Measurements from ENCODE around the gene TTLL4.

The TTLL4 gene

GRCh38 chr2:218713922-218714321, 3.3 kb downstream of the TTLL4 start:
- DNase-seq (ENCODE audit: low read depth in 2 of 2) = no peak

- DNase-seq (ENCODE audit: low read depth in 2 of 2) = no peak
Observed at GRCh38 chr2:218716070-218716469, 5.4 kb downstream of the TTLL4 start.

GRCh38 chr2:218717262-218717661, 6.6 kb downstream of the TTLL4 start:
- DNase-seq (ENCODE audit: low read depth in 2 of 2) = no peak

GRCh38 chr2:218718058-218718457, 7.4 kb downstream of the TTLL4 start:
- DNase-seq (ENCODE audit: low read depth in 2 of 2) = no peak

- no peak for DNase-seq (ENCODE audit: low read depth in 2 of 2)
Observed at GRCh38 chr2:218719457-218719856, 8.8 kb downstream of the TTLL4 start.

GRCh38 chr2:218720048-218721041, 9.7 kb downstream of the TTLL4 start:
- DNase-seq (ENCODE audit: low read depth in 2 of 2) = no peak

GRCh38 chr2:218721488-218721887, 10.9 kb downstream of the TTLL4 start:
- DNase-seq (ENCODE audit: low read depth in 2 of 2) = no peak

GRCh38 chr2:218721934-218722333, 11.3 kb downstream of the TTLL4 start:
- DNase-seq (ENCODE audit: low read depth in 2 of 2) = no peak

GRCh38 chr2:218722419-218722818, 11.8 kb downstream of the TTLL4 start:
- DNase-seq (ENCODE audit: low read depth in 2 of 2) = no peak

GRCh38 chr2:218722876-218723785, 12.5 kb downstream of the TTLL4 start:
- DNase-seq (ENCODE audit: low read depth in 2 of 2) = no peak

GRCh38 chr2:218726004-218726574, 15.5 kb downstream of the TTLL4 start:
- DNase-seq (ENCODE audit: low read depth in 2 of 2) = no peak

GRCh38 chr2:218727502-218728165, 17.0 kb downstream of the TTLL4 start:
- no peak for DNase-seq (ENCODE audit: low read depth in 2 of 2)

- no peak for DNase-seq (ENCODE audit: low read depth in 2 of 2)
Observed at GRCh38 chr2:218729640-218730039, 19.0 kb downstream of the TTLL4 start.

GRCh38 chr2:218732052-218732760, 21.6 kb downstream of the TTLL4 start:
- no peak for DNase-seq (ENCODE audit: low read depth in 2 of 2)

GRCh38 chr2:218732761-218733158, 22.1 kb downstream of the TTLL4 start:
- DNase-seq (ENCODE audit: low read depth in 2 of 2) = no peak

GRCh38 chr2:218733171-218734021, 22.8 kb downstream of the TTLL4 start:
- no peak for DNase-seq (ENCODE audit: low read depth in 2 of 2)

- DNase-seq (ENCODE audit: low read depth in 2 of 2) = no peak
Observed at GRCh38 chr2:218734190-218734975, 23.7 kb downstream of the TTLL4 start.

GRCh38 chr2:218736531-218736930, 25.9 kb downstream of the TTLL4 start:
- DNase-seq (ENCODE audit: low read depth in 2 of 2) = no peak

GRCh38 chr2:218743068-218743467, 32.4 kb downstream of the TTLL4 start:
- no peak for DNase-seq (ENCODE audit: low read depth in 2 of 2)

All from activated CD8-positive, alpha-beta memory T cell treated with anti-CD3 and anti-CD28 coated beads for 4 hours (primary cell).